Measurements from ENCODE around the gene SIRT6. TPM values are rescaled to one million over a fixed set of nuclear protein-coding genes. Genes with fewer than 3 reads are reported as not detected.

The SIRT6 gene
- total RNA-seq, 1 donor from 2014 or later = 18.1 TPM

DNA sequence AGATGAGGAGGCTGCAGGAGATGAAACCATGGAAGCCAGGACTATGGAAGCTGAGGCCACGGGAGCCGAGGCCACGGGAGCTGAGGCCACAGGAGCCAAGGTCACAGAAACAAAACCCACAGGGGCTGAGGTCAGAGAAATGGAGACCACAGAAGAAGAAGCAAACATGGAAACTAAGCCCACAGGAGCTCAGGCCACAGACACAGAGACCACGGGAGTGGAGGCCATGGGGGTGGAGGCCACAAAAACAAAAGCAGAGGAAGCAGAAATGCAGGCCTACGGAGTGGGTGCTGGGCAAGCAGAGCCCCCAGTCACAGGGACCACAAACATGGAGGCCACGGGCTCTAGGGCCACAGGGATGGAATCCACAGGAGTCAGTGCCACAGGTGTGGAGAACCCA is 34.5 kb upstream of the SIRT6 start:
- no peak for DNase-seq
- Histone ChIP-seq H3K27ac (no peak overlapping the region), H3K9me3 (no peaks in the 10 kb centered on the region), H3K4me3 (no peak overlapping the region), H3K4me1 (no peaks in the 10 kb centered on the region), H3K36me3 (no peaks in the 10 kb centered on the region), H3K27me3 (ENCODE audit: low read depth) (no peaks in the 10 kb centered on the region)
- no peak for TF ChIP-seq CTCF (IDR thresholded peaks at IDR 0.05)
- ATAC-seq = no peak
- intact Hi-C loops (cut with DNase I) = no loop called here

- intact Hi-C loops (cut with DNase I) = no loop called here
- Histone ChIP-seq H3K4me3 (no peak overlapping the region), H3K27ac (no peak overlapping the region), H3K27me3 (ENCODE audit: low read depth) (no peaks in the 10 kb centered on the region), H3K9me3 (no peaks in the 10 kb centered on the region), H3K36me3 (no peaks in the 10 kb centered on the region), H3K4me1 (no peaks in the 10 kb centered on the region)
- peak in 1 of 2 donors; percentile 9 for ATAC-seq
- no peak for TF ChIP-seq CTCF (IDR thresholded peaks at IDR 0.05)
- DNase-seq = no peak
Measured at GRCh38 chr19:4215807-4216206, 33.4 kb upstream of the SIRT6 start.

- Histone ChIP-seq H3K4me1 (no peaks in the 10 kb centered on the region), H3K27ac (no peak overlapping the region), H3K27me3 (ENCODE audit: low read depth) (no peaks in the 10 kb centered on the region), H3K9me3 (no peaks in the 10 kb centered on the region), H3K36me3 (no peaks in the 10 kb centered on the region), H3K4me3 (no peak overlapping the region)
- intact Hi-C loops (cut with DNase I) = no loop called here
- no peak for TF ChIP-seq CTCF (IDR thresholded peaks at IDR 0.05)
- DNase-seq (no peak), ATAC-seq (no peak)
Measured at GRCh38 chr19:4213116-4213515, 30.8 kb upstream of the SIRT6 start.

DNA sequence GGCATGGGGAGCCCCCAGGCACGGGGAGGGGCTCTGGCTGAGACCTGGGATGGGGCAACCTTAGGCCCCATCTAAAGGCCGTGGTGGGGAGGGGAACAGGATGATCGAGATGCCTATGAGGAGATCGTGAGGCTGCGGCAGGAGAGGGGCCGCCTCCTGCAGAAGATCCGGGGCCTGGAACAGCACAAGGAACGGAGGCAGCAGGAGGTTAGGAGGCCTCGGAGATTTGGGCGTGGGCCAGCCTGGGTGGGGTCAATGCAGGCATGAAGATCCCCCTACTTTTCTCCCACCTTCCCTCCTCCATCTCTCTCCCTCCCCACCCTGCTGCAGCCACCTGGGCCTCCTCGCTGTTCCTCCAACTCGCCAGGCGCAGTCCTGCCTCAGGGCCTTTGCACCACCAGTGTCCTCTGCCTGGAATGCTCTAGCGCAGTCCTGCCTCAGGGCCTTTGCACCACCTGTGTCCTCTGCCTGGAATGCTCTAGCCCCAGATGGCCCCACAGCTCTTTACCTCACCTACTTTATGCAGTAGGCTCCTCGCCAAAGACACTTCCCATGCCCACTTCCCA is 27.9 kb upstream of the SIRT6 start:
- no peaks in the 10 kb centered on the region for H3K36me3 ChIP-seq
- H3K4me1 ChIP-seq = no peaks in the 10 kb centered on the region
- no peak for DNase-seq
- H3K27me3 ChIP-seq (ENCODE audit: low read depth) = peaks cover 6% of the 10 kb centered on the region
- no peak overlapping the region for H3K27ac ChIP-seq
- intact Hi-C loops (cut with DNase I) = no loop called here
- no peak for ATAC-seq
- TF ChIP-seq CTCF (IDR thresholded peaks at IDR 0.05) = no peak
- no peaks in the 10 kb centered on the region for H3K9me3 ChIP-seq
- H3K4me3 ChIP-seq = no peak overlapping the region

- ATAC-seq = no peak
- H3K9me3 ChIP-seq = no peaks in the 10 kb centered on the region
- peaks cover 6% of the 10 kb centered on the region for H3K27me3 ChIP-seq (ENCODE audit: low read depth)
- H3K4me3 ChIP-seq = no peak overlapping the region
- no peaks in the 10 kb centered on the region for H3K36me3 ChIP-seq
- DNase-seq = no peak
- intact Hi-C loops (cut with DNase I) = no loop called here
- H3K27ac ChIP-seq = no peak overlapping the region
- no peaks in the 10 kb centered on the region for H3K4me1 ChIP-seq
- TF ChIP-seq CTCF (IDR thresholded peaks at IDR 0.05) = no peak
Measured at GRCh38 chr19:4208385-4209094, 26.2 kb upstream of the SIRT6 start.
